HEK293 (cell line): ENCODE measurements around the gene CCDC187.

Source experiments
- CTCF ChIA-PET: fragments of 350-600 bp; formaldehyde crosslinking; extraction: SDS; loops from one replicate; lab custom pipeline; 2021; ENCODE audit warnings: antibody characterized with exemption; lab: Yijun Ruan, JAX
- POLR2A ChIA-PET: fragments of 300-600 bp; formaldehyde crosslinking; extraction: SDS; loops from one replicate; lab custom pipeline; 2020; ENCODE audit warnings: antibody characterized with exemption, inconsistent platforms; lab: Yijun Ruan, JAX
- H3K27ac ChIP-seq: fragments of 200-500 bp; sonication (Bioruptor generic); 2 replicates; pipeline ENCODE4 v1.5.1; 2014; ENCODE audit warnings: low read depth, low read length, control low read depth, inconsistent platforms; ENCODE audit errors: extremely low read depth
- H3K36me3 ChIP-seq, 2 experiments: fragments of 200-500 bp in 1 of 2; sonication (Bioruptor generic) in 1 of 2; 1 replicate in 1 of 2; 2 replicates in 1 of 2; pipeline ENCODE4 v1.5.1; 2014 to 2017; ENCODE audit warnings: inconsistent platforms in 2 of 2, low read length in 2 of 2; ENCODE audit not compliant: control insufficient read depth in 2 of 2, insufficient read depth in 1 of 2
- H3K4me1 ChIP-seq: fragments of 200-500 bp; sonication (Bioruptor generic); 2 replicates; pipeline ENCODE4 v1.5.1; 2014; ENCODE audit warnings: mild to moderate bottlenecking, low read length, inconsistent platforms; ENCODE audit not compliant: control insufficient read depth, insufficient read depth
- H3K4me3 ChIP-seq: 2 replicates; pipeline ENCODE4 v1.5.1; 2011; ENCODE audit warnings: low read depth, mild to moderate bottlenecking, control low read depth, low read length, moderate library complexity
- H3K9me3 ChIP-seq: fragments of 200-500 bp; sonication (Bioruptor generic); 2 replicates; pipeline ENCODE4 v1.5.1; 2014; ENCODE audit warnings: low read depth, low read length, inconsistent platforms; ENCODE audit not compliant: control insufficient read depth, insufficient read depth
- KLF8 ChIP-seq: fragments of 450-650 bp; formaldehyde crosslinking; IDR thresholded peaks from 2 replicates; pipeline ENCODE4 v1.5.1; 2016; ENCODE audit warnings: missing biosample characterization, missing genetic modification characterization
- OVOL3 ChIP-seq: fragments of 450-650 bp; formaldehyde crosslinking; IDR thresholded peaks from 2 replicates; pipeline ENCODE4 v1.5.1; 2016; ENCODE audit warnings: missing biosample characterization, missing genetic modification characterization
- PRDM10 ChIP-seq: fragments of 450-650 bp; formaldehyde crosslinking; IDR thresholded peaks from 2 replicates; pipeline ENCODE4 v1.5.1; 2016; ENCODE audit warnings: missing biosample characterization, missing genetic modification characterization
- SALL2 ChIP-seq: fragments of 450-650 bp; formaldehyde crosslinking; IDR thresholded peaks from 2 replicates; pipeline ENCODE4 v1.5.0; 2017; ENCODE audit warnings: missing biosample characterization, mild to moderate bottlenecking, missing genetic modification characterization, borderline replicate concordance
- YY2 ChIP-seq: fragments of 450-650 bp; formaldehyde crosslinking; IDR thresholded peaks from 2 replicates; pipeline ENCODE4 v1.5.1; 2016; ENCODE audit warnings: missing biosample characterization, missing genetic modification characterization
- ZNF112 ChIP-seq: fragments of 450-650 bp; formaldehyde crosslinking; IDR thresholded peaks from 2 replicates; pipeline ENCODE4 v1.5.0; 2017; ENCODE audit warnings: missing biosample characterization, missing genetic modification characterization
- ZNF132 ChIP-seq: fragments of 450-650 bp; formaldehyde crosslinking; IDR thresholded peaks from 2 replicates; pipeline ENCODE4 v1.5.1; 2017; ENCODE audit warnings: missing biosample characterization, missing genetic modification characterization, borderline replicate concordance
- ZNF146 ChIP-seq: fragments of 450-650 bp; formaldehyde crosslinking; IDR thresholded peaks from 2 replicates; pipeline ENCODE4 v1.5.1; 2016; ENCODE audit warnings: missing biosample characterization, missing genetic modification characterization
- ZNF248 ChIP-seq: fragments of 450-650 bp; formaldehyde crosslinking; IDR thresholded peaks from 2 replicates; pipeline ENCODE4 v1.5.1; 2017; ENCODE audit warnings: missing biosample characterization, missing genetic modification characterization
- ZNF266 ChIP-seq: fragments of 450-650 bp; formaldehyde crosslinking; IDR thresholded peaks from 2 replicates; pipeline ENCODE4 v1.5.1; 2016; ENCODE audit warnings: missing biosample characterization, missing genetic modification characterization, low read depth
- ZNF280D ChIP-seq: fragments of 450-650 bp; formaldehyde crosslinking; IDR thresholded peaks from 2 replicates; pipeline ENCODE4 v1.5.1; 2016; ENCODE audit warnings: missing biosample characterization, missing genetic modification characterization
- ZNF391 ChIP-seq: fragments of 450-650 bp; formaldehyde crosslinking; IDR thresholded peaks from 2 replicates; pipeline ENCODE4 v1.5.1; 2016; ENCODE audit warnings: low read depth, missing biosample characterization, missing genetic modification characterization, borderline replicate concordance
- ZNF544 ChIP-seq: fragments of 450-650 bp; formaldehyde crosslinking; IDR thresholded peaks from 2 replicates; pipeline ENCODE4 v1.5.0; 2017; ENCODE audit warnings: missing biosample characterization, missing genetic modification characterization
- ZNF596 ChIP-seq: fragments of 450-650 bp; IDR thresholded peaks from 2 replicates; pipeline ENCODE4 v1.5.0; 2018; ENCODE audit warnings: missing biosample characterization, mild to moderate bottlenecking, missing genetic modification characterization, moderate library complexity
- ZNF621 ChIP-seq: fragments of 450-650 bp; formaldehyde crosslinking; IDR thresholded peaks from 2 replicates; pipeline ENCODE4 v1.5.1; 2017; ENCODE audit warnings: missing biosample characterization, missing genetic modification characterization
- ZNF654 ChIP-seq: fragments of 450-650 bp; formaldehyde crosslinking; IDR thresholded peaks from 2 replicates; pipeline ENCODE4 v1.5.1; 2016; ENCODE audit warnings: low read depth, missing biosample characterization, missing genetic modification characterization
- ZNF670 ChIP-seq: fragments of 450-650 bp; formaldehyde crosslinking; IDR thresholded peaks from 2 replicates; pipeline ENCODE4 v1.5.1; 2016; ENCODE audit warnings: missing biosample characterization, missing genetic modification characterization, low read depth
- ZNF707 ChIP-seq: fragments of 450-650 bp; formaldehyde crosslinking; IDR thresholded peaks from 2 replicates; pipeline ENCODE4 v1.5.1; 2016; ENCODE audit warnings: missing biosample characterization, missing genetic modification characterization
- TF ChIP-seq, protein P1 (sequence below): fragments of 450-650 bp; formaldehyde crosslinking; IDR thresholded peaks from 2 replicates; pipeline ENCODE4; 2016; ENCODE audit warnings: missing biosample characterization, missing genetic modification characterization
- TF ChIP-seq, protein P2 (sequence below): fragments of 450-650 bp; formaldehyde crosslinking; IDR thresholded peaks from 2 replicates; pipeline ENCODE4 v1.5.1; 2017; ENCODE audit warnings: missing biosample characterization, missing genetic modification characterization
- TF ChIP-seq, protein P3 (sequence below): fragments of 450-650 bp; formaldehyde crosslinking; IDR thresholded peaks from 2 replicates; pipeline ENCODE4 v1.5.1; 2016; ENCODE audit warnings: missing biosample characterization, missing genetic modification characterization
- TF ChIP-seq, protein P4 (sequence below): fragments of 450-650 bp; formaldehyde crosslinking; IDR thresholded peaks from 2 replicates; pipeline ENCODE4 v1.5.1; 2016; ENCODE audit warnings: missing biosample characterization, missing genetic modification characterization

Gene CCDC187

DNA sequence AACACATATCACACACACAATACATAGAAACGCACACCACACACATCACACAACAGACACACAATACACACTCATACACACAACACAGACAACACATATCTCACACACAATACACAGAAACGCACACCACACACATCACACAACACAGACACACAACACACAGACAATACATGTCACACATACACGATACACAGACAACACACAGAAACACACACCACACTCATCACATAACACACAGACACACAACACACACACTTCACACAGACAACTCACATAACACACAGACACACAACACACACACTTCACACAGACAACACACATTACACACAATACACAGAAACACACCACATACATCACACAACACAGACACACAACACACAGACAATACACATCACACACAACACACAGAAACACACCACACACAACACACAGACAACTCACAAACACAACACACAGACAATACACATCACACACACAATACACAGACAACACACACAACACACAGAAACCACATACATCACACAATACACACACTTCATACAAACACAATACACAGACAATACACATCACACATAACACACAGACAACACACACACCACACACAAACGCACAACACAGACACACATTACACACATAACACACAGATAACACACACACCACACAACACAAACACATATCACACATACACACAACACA lies 4.3 kb upstream of the CCDC187 start:
- H3K9me3 ChIP-seq = no peaks in the 10 kb centered on the region
- ChIA-PET CTCF (no interaction called here), POLR2A (no interaction called here)
- no peaks in the 10 kb centered on the region for H3K36me3 ChIP-seq
- H3K4me3 ChIP-seq = no peak overlapping the region
- H3K27ac ChIP-seq = no peak overlapping the region
- no peaks in the 10 kb centered on the region for H3K4me1 ChIP-seq
- TF ChIP-seq, protein P1, sequence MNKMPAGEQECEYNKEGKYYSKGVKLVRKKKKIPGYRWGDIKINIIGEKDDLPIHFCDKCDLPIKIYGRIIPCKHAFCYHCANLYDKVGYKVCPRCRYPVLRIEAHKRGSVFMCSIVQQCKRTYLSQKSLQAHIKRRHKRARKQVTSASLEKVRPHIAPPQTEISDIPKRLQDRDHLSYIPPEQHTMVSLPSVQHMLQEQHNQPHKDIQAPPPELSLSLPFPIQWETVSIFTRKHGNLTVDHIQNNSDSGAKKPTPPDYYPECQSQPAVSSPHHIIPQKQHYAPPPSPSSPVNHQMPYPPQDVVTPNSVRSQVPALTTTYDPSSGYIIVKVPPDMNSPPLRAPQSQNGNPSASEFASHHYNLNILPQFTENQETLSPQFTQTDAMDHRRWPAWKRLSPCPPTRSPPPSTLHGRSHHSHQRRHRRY (tag by site-specific recombination) = peak; percentile 58; the same call in 1 of the 2 replicates
- no peak for TF ChIP-seq ZNF596
- no peak for TF ChIP-seq ZNF248 (tag by site-specific recombination)
- TF ChIP-seq SALL2 (tag by site-specific recombination) = peak; percentile 66; the same call in 1 of the 2 replicates
- TF ChIP-seq ZNF654 (tag by site-specific recombination) = no peak
- TF ChIP-seq KLF8 (tag by site-specific recombination) = no peak
- peak; percentile 34; the same call in 1 of the 2 replicates for TF ChIP-seq YY2 (tag by site-specific recombination)
- peak; percentile 6; the same call in 1 of the 2 replicates for TF ChIP-seq ZNF266 (tag by site-specific recombination)
- TF ChIP-seq ZNF707 (tag by site-specific recombination) = peak; percentile 73
- no peak for TF ChIP-seq ZNF621 (tag by site-specific recombination)
- no peak for TF ChIP-seq ZNF132 (tag by site-specific recombination)
- TF ChIP-seq ZNF391 (tag by site-specific recombination) = peak; percentile 20; the same call in 1 of the 2 replicates
- TF ChIP-seq ZNF112 (tag by site-specific recombination) = no peak
- peak; percentile 44; the same call in 1 of the 2 replicates for TF ChIP-seq ZNF544 (tag by site-specific recombination)
- TF ChIP-seq, protein P2, sequence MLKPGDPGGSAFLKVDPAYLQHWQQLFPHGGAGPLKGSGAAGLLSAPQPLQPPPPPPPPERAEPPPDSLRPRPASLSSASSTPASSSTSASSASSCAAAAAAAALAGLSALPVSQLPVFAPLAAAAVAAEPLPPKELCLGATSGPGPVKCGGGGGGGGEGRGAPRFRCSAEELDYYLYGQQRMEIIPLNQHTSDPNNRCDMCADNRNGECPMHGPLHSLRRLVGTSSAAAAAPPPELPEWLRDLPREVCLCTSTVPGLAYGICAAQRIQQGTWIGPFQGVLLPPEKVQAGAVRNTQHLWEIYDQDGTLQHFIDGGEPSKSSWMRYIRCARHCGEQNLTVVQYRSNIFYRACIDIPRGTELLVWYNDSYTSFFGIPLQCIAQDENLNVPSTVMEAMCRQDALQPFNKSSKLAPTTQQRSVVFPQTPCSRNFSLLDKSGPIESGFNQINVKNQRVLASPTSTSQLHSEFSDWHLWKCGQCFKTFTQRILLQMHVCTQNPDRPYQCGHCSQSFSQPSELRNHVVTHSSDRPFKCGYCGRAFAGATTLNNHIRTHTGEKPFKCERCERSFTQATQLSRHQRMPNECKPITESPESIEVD (tag by site-specific recombination) = no peak
- TF ChIP-seq, protein P3, sequence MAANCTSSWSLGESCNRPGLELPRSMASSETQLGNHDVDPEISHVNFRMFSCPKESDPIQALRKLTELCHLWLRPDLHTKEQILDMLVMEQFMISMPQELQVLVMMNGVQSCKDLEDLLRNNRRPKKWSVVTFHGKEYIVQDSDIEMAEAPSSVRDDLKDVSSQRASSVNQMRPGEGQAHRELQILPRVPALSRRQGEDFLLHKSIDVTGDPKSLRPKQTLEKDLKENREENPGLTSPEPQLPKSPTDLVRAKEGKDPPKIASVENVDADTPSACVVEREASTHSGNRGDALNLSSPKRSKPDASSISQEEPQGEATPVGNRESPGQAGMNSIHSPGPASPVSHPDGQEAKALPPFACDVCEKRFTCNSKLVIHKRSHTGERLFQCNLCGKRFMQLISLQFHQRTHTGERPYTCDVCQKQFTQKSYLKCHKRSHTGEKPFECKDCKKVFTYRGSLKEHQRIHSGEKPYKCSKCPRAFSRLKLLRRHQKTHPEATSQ (tag by site-specific recombination) = peak; percentile 14
- peak; percentile 9; the same call in 1 of the 2 replicates for TF ChIP-seq ZNF146
- no peak for TF ChIP-seq PRDM10 (tag by site-specific recombination)
- no peak for TF ChIP-seq OVOL3 (tag by site-specific recombination)
- TF ChIP-seq, protein P4, sequence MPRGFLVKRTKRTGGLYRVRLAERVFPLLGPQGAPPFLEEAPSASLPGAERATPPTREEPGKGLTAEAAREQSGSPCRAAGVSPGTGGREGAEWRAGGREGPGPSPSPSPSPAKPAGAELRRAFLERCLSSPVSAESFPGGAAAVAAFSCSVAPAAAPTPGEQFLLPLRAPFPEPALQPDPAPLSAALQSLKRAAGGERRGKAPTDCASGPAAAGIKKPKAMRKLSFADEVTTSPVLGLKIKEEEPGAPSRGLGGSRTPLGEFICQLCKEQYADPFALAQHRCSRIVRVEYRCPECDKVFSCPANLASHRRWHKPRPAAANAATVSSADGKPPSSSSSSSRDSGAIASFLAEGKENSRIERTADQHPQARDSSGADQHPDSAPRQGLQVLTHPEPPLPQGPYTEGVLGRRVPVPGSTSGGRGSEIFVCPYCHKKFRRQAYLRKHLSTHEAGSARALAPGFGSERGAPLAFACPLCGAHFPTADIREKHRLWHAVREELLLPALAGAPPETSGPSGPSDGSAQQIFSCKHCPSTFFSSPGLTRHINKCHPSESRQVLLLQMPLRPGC = peak; percentile 58
- no peak for TF ChIP-seq ZNF280D (tag by site-specific recombination)
- TF ChIP-seq ZNF670 (tag by site-specific recombination) = peak; percentile 76; the same call in 1 of the 2 replicates
